ENCODE data around the gene MKKS. TPM values are rescaled to one million over a fixed set of nuclear protein-coding genes. Genes with fewer than 3 reads are reported as not detected.
"Not testable (repeated sequence)": the region's sequence is repeated elsewhere in the genome, so short reads cannot be mapped to it uniquely, and the experiment has no call there.

MKKS gene
- total RNA-seq, 1 experiment from 2014 or later: 16.3 TPM

DNA sequence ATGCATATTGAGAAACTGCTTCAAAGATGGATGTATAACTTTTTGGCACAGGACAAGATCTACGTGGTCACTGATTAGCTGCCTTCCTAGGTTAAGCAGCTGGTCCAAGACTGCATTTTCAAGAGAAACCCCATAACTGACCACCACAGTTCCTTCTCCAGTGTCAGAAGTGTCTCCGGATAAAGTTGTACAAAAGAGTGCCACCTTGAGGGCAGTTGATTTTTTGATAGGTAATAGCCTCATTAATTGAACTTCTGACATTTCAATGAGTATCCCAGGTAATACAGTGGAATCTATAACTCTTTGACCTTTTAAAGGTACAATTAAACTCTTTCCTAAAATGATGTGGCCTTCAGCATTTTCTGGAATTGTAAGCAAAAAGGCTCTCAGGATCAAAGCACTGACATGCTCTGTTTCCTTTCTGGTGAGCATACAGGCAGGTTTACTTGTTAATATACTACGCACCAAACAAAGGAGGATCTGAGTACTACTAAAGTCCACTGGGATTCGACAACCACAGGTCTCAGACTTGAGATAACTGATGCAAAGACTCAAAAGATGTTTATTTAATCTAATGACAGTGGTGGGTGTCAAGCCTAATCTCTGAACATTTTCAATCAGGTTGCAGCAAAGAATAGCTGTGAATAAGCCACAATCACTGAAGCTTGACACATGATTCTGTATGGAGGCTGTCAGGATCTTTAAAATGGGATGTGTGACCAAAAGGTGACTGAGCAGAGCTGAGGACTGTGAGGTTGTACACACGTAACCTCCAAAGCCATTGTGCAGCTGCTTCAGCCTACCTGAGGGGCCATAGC lies 21.2 kb downstream of the MKKS start:
- Histone ChIP-seq H3K27ac (no peak overlapping the region), H3K4me3 (no peak overlapping the region), H3K9me3 (replicated peaks) (no peaks in the 10 kb centered on the region), H3K27me3 (no peaks in the 10 kb centered on the region), H3K36me3 (peaks cover 30% of the 10 kb centered on the region), H3K4me1 (no peaks in the 10 kb centered on the region)
- no peak for DNase-seq

DNA sequence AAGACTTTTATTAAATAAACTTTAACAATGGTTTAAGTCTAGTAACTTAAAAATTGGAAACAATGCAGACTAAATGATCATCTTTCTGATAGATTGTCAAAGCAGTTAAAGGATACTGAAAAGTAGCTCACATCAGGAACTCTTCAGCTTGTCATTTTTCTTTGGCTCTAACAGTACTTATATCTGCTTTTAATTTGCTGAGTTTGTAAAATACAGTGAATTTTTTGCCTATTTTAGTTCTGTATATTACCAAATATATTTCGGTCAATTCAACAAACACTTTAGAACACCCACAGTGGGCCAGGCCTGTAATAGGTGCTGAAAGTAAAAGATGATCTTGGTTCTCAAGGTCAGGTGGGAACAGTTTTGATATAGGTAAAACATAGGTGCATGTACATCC lies 22.3 kb downstream of the MKKS start:
- Histone ChIP-seq H3K4me3 (no peak overlapping the region), H3K27me3 (no peaks in the 10 kb centered on the region), H3K36me3 (peaks cover 25% of the 10 kb centered on the region), H3K4me1 (no peaks in the 10 kb centered on the region), H3K27ac (no peak overlapping the region), H3K9me3 (replicated peaks) (no peaks in the 10 kb centered on the region)
- DNase-seq: no peak

DNA sequence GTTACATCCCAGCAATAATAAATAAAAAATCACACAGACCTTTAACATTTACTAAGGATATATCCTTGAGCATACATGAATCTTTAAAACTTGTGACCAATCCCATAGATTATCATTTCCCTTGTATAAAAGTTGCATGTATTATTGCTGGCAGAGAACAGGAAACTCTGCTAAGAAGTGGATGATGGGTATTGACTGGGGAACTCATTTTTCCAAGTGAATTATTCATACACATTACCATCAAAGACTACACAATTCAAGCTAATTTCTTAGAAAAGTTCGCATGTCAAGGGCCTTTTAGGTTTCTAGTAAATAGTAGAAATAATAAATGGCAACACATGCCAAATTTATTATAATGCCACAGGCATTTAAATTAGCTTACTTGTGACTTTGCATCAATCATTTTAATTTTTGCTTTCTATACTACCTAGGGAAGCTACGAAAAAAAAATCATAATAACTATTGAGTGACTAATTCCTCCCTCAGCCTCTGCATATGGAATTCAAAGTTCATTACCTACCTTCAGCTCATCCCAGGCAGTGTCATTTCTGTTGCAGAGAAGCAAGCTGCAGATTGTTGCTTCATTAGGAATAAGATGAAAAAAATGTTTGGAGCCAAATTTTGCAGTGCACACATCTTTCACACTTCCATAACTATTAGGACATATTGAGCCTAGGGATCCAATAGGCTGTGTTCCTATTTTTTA lies 25.8 kb downstream of the MKKS start:
- H3K9me3 ChIP-seq (replicated peaks): no peaks in the 10 kb centered on the region
- H3K36me3 ChIP-seq: peaks cover 18% of the 10 kb centered on the region
- DNase-seq: no peak
- no peaks in the 10 kb centered on the region for H3K4me1 ChIP-seq
- H3K27ac ChIP-seq: no peak overlapping the region
- no peaks in the 10 kb centered on the region for H3K27me3 ChIP-seq
- no peak overlapping the region for H3K4me3 ChIP-seq

DNA sequence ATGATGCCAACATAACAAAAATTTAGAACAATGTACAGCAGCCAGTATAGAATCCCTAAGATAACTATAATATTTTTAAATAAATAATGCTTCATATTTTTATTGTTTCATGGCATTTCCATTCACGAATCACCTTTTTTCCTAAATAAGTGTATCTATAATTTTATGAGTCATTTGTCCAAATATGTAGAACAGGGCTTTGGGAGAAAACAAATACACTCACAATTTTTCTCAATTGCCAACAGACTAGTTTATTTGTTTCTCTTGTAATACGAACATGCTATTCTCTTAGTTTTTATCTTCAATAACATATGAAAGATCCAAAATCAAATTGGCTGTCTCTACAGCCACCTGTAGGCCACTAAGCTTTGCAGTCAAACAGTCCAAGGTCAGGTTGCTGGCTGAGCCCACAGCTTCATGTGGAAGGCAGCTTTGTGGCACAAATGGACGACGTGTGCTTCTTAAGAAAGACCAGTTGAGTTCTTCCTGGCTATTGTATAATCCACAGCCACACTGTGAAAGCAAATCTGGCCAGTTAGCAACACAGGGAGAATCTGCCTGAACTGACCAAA lies 29.0 kb downstream of the MKKS start:
- no peaks in the 10 kb centered on the region for H3K27me3 ChIP-seq
- H3K9me3 ChIP-seq (replicated peaks): no peaks in the 10 kb centered on the region
- no peak overlapping the region for H3K4me3 ChIP-seq
- DNase-seq: no peak
- H3K4me1 ChIP-seq: no peaks in the 10 kb centered on the region
- H3K36me3 ChIP-seq: peaks cover 3% of the 10 kb centered on the region; the same call in 1 of the 2 replicates
- no peak overlapping the region for H3K27ac ChIP-seq

DNA sequence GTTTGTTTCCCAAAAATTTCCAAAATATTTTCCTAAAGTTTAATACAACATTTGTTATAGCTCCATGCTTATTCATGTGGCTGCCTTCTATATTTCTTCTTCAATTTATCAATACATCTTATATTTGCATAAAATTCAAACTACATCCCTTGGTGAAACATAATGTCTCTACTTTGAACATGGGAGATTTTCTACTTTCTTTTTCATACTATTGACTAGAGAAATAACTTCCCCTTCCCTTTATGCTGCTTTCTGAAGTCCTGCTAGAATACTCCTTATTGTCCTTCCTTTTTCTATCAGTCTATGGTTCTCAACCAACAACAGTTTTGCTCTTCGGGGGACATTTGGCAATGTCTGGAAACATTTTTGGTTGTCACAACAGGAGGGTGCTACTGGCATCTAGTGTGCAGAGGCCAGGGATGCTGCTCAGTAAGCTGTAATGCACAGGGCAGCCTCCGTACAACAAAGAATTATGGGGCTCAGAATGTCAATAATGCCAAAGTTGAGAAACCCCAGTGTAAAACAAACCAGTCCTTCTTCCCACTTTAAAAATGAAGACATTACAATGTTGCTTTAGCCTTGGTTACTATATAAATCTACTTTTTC lies 29.9 kb downstream of the MKKS start:
- Histone ChIP-seq H3K9me3 (replicated peaks) (no peaks in the 10 kb centered on the region), H3K4me1 (no peaks in the 10 kb centered on the region), H3K4me3 (no peak overlapping the region), H3K27me3 (no peaks in the 10 kb centered on the region), H3K36me3 (peaks cover 3% of the 10 kb centered on the region; the same call in 1 of the 2 replicates), H3K27ac (no peak overlapping the region)
- no peak for DNase-seq

DNA sequence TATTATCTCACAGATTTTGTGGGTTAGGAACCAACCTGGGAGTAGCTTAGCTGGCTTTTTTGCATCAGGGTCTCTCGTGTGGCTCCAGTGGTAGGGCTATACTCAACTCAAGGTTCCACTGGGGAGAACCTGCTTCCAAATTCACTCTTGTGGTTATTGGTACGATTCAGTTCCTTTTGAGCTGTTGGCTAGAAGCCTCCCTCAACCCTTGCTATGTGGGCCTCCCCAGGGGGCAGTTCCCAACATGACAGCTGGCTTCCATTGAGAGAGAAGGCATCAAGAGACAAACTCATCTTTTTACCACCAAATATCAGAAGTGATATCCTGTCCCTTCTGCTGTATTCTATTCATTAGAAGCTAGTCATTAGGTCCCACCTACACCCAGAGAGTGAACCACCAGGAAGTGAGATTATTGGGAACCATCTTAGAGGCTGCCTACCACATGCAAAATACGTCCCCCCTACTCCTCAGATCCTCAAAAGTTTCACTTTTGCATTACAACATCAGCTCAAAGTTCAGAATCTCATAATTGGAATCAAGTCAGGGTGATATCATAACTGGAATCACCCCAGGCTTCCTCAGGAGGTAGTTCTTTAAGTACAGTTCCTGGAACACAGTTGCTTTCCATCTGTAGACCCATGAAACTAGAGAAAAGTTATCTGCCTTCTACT lies 30.9 kb downstream of the MKKS start:
- Histone ChIP-seq H3K36me3 (peaks cover 3% of the 10 kb centered on the region; the same call in 1 of the 2 replicates), H3K9me3 (replicated peaks) (no peaks in the 10 kb centered on the region), H3K4me1 (no peaks in the 10 kb centered on the region), H3K27ac (no peak overlapping the region), H3K27me3 (no peaks in the 10 kb centered on the region), H3K4me3 (no peak overlapping the region)
- no peak for DNase-seq

DNA sequence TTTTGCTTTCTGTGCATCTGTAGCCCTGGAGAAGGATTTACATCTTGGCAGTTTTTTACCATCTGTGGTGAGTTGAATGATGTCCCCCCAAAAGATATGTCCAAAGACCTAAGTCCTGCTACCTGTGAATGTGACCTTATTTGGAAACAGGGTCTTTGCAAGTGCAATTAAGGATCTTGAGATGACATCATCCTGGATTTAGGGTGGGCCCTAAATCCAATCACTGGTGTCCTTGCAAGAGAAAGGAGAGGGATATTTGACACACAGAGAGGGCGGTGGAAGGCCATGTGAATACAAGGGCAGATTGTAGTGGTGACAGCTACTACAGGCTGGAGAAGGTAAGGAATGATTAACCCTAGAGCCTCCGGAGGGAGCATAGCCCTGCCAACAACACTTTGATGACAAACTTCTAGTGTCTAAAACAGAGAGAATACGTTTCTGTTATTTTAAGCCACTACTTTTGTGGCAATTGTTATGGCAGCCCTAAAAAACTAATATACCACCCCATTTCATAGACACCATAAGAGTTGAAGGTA lies 35.1 kb downstream of the MKKS start:
- Histone ChIP-seq H3K36me3 (no peaks in the 10 kb centered on the region; the same call in 1 of the 2 replicates), H3K27me3 (no peaks in the 10 kb centered on the region), H3K27ac (no peak overlapping the region), H3K4me1 (no peaks in the 10 kb centered on the region), H3K9me3 (replicated peaks) (no peaks in the 10 kb centered on the region), H3K4me3 (no peak overlapping the region)
- no peak for DNase-seq

DNA sequence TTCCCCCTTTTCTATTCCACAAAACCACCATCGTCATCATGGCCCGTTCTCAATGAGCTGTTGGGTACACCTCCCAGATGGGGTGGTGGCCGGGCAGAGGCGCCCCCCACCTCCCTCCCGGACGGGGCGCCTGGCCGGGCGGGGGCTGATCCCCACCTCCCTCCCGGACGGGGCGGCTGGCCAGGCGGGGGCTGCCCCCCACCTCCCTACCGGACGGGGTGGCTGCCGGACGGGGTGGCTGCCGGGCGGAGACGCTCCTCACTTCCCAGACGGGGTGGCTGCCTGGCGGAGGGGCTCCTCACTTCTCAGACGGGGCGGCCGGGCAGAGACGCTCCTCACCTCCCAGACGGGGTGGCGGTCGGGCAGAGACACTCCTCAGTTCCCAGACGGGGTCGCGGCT lies 39.3 kb downstream of the MKKS start:
- not testable (repeated sequence) for H3K27me3 ChIP-seq; H3K4me1 ChIP-seq; H3K27ac ChIP-seq; H3K9me3 ChIP-seq (replicated peaks); DNase-seq; H3K4me3 ChIP-seq; H3K36me3 ChIP-seq

DNA sequence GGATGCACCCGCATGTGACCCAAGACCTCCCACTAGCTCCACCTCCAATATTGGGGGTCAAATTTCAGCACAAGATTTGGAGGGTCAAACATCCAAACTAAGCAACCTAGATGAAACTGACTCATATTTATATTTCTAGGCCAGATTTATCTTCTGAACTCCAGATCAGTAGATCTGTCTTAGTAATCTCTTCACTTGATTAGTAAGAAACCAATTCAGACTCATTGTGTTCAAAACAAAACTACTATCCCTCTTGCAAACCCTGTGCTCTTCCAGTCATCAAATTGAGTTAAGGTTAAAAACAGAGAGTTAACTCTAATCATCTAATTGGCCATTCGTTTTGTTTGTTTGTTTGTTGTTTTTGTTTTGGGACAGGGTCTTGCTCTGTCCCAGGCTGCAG lies 43.3 kb downstream of the MKKS start:
- Histone ChIP-seq H3K9me3 (replicated peaks) (no peaks in the 10 kb centered on the region), H3K4me1 (no peaks in the 10 kb centered on the region), H3K4me3 (no peak overlapping the region), H3K36me3 (no peaks in the 10 kb centered on the region), H3K27me3 (0 out of 2 replicates have a peak, but pooled peaks cover 1% of the 10 kb centered on the region), H3K27ac (no peak overlapping the region)
- DNase-seq: no peak

DNA sequence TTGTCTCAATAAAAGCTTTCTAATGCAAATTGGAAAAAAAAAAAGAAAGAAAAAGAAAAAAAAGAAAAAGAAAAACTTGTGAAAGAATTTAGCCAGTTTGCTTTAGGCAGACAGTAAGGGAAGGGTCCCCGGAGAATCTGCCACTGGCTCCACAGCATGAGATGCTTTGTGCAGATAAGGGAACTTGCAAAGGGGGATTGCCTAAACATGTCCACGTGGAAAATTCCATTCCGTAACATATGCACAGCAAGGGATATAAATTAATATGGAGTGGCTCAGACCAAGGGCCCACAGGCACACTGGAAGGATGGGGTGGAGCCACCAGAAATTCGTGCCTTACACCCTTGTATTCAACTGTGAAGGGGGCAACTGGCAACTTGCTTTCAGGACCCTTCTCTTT lies 45.4 kb downstream of the MKKS start:
- Histone ChIP-seq H3K27ac (no peak overlapping the region), H3K4me1 (no peaks in the 10 kb centered on the region), H3K4me3 (no peak overlapping the region), H3K36me3 (no peaks in the 10 kb centered on the region), H3K9me3 (replicated peaks) (no peaks in the 10 kb centered on the region), H3K27me3 (0 out of 2 replicates have a peak, but pooled peaks cover 2% of the 10 kb centered on the region)
- no peak for DNase-seq

DNA sequence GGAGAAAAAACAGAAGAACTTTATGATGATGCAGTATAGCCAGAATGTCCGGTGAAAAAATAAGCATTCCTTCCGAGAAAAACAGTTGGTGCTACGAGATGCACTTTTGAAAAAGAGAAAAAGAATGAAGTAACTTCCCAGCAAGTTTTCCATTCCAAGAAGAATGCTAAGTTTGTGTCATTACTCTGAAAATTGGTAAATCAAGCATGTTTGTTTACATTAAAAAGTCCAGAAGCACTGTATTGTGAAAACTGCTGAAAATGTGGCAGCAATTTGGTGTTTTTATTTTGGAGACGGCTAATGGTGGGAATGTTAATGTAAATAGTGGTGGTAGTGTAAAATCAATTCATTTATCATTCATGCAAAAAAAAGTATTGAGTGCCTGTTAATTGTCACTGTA lies 46.3 kb downstream of the MKKS start:
- Histone ChIP-seq H3K27me3 (0 out of 2 replicates have a peak, but pooled peaks cover 2% of the 10 kb centered on the region), H3K27ac (no peak overlapping the region), H3K4me1 (no peaks in the 10 kb centered on the region), H3K9me3 (replicated peaks) (no peaks in the 10 kb centered on the region), H3K4me3 (no peak overlapping the region), H3K36me3 (no peaks in the 10 kb centered on the region)
- DNase-seq: no peak

DNA sequence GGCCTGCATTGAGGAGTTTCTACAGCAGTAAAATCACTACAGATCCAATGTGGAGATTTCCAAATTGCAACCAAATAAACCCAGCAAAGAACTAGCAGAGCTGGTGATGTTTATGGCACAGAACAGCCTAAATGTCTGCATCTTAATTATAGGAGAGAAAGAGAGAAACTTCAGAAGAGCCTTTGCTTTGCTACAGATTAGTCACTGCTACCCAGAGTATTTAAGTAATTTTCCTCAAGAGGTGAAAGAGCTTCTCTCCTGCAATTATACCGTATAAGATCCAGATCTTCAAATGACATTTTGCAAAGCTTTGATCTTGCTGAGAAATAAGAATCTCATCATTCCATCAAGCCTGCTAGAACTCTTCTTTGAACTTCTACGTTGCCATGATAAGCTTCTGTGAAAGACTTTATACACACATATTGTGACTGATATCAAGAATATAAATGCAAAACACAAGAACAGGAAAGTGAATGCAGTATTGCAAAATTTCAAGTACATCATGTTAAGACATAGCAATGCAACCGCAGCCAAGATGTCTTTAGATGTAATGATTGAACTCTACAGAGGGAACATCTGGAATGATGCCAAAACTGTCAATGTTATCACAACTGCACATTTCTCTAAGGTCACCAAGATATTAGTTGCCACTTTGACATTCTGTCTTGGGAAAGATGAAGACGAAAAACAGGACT lies 48.0 kb downstream of the MKKS start:
- H3K4me1 ChIP-seq: no peaks in the 10 kb centered on the region
- DNase-seq: no peak
- H3K36me3 ChIP-seq: no peaks in the 10 kb centered on the region
- no peaks in the 10 kb centered on the region for H3K9me3 ChIP-seq (replicated peaks)
- H3K4me3 ChIP-seq: no peak overlapping the region
- 0 out of 2 replicates have a peak, but pooled peaks cover 2% of the 10 kb centered on the region for H3K27me3 ChIP-seq
- no peak overlapping the region for H3K27ac ChIP-seq

DNA sequence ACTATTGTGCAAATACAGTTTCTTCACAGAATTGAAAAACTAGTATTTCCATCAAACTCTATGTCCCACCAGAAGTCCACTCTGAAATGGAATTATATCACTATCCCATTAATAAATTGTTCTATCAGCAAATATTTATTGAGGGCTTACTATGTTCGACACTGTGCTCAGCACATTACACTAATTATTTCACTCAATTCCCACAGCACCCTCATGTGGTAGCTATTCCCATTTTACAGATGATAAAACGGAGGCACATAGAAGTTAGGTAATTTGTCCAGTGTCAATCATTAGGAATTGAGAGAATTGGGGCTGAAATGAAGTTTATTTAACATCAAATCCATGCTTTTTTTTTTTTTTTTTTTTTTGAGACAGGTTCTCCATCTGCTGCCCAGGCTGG lies 52.5 kb downstream of the MKKS start:
- DNase-seq: no peak

DNA sequence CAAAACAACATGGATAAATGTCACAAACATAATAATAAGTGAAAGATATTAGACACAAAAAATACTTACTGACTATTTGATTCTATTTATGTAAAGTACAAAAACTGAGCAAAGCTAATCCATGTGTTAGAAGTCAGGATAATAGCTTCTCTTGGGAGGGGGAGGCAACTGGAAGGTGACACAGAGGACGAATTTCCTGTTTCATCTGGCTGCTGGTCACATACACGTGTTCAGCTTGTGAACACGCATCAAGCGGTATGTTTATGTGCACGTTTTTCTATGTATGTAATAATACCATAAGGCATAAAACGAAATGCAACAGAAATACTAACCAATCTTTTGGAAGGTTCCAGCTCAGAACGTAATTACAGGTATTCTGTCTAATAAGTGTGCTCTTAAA lies 54.3 kb downstream of the MKKS start:
- peaks cover 7% of the 10 kb centered on the region; the same call in 1 of the 2 replicates for H3K27me3 ChIP-seq

More for the DNA sequence above, 52.5 kb downstream of the MKKS start:
- Histone ChIP-seq H3K27ac (no peak overlapping the region), H3K4me3 (no peak overlapping the region), H3K4me1 (no peaks in the 10 kb centered on the region), H3K9me3 (replicated peaks) (no peaks in the 10 kb centered on the region), H3K36me3 (no peaks in the 10 kb centered on the region), H3K27me3 (peaks cover 5% of the 10 kb centered on the region; the same call in 1 of the 2 replicates)

More for the DNA sequence above, 54.3 kb downstream of the MKKS start:
- Histone ChIP-seq H3K36me3 (no peaks in the 10 kb centered on the region), H3K4me1 (no peaks in the 10 kb centered on the region), H3K27ac (no peak overlapping the region), H3K4me3 (no peak overlapping the region), H3K9me3 (replicated peaks) (no peaks in the 10 kb centered on the region)
- no peak for DNase-seq

Data from SJCRH30 (cell line).